K562 (cell line): ENCODE data around the gene KRTAP10-11. TPM values are rescaled to one million over a fixed set of nuclear protein-coding genes. Genes with fewer than 3 reads are reported as not detected.

ENCODE experiments used
- ATAC-seq: fragments of 200-7000 bp; cut with Tn5 transposase; 3 replicates; pipeline ENCODE4 v1.9.1; 2020; ENCODE audit warnings: moderate library complexity
- BruUV-seq: library from RNA; stranded (reverse); fragments of 400-500 nt; replicated peaks from 2 replicates; lab custom pipeline; 2021; lab: Mats Ljungman, UMichigan
- CTCF ChIA-PET: fragments of 300-600 bp; formaldehyde crosslinking; extraction: SDS; loops from one replicate; lab custom pipeline; 2021; ENCODE audit warnings: low intra/inter-chr PET ratio; lab: Yijun Ruan, JAX
- POLR2A ChIA-PET: fragments of 300-600, 350-650 bp; sonication (Branson Sonifier 250); formaldehyde crosslinking; extraction: SDS; loops from one replicate; lab custom pipeline; 2021; ENCODE audit warnings: antibody characterized with exemption, inconsistent platforms; lab: Yijun Ruan, JAX
- DNase-seq, 4 experiments: peaks; one replicate each; pipeline versions ENCODE4 v3.0.0 to v3.0.0-alpha.2; 2011 to 2018; ENCODE audit warnings: low spot score in 3 of 4, mixed read lengths in 3 of 4; ENCODE audit errors: extremely low read depth in 1 of 4
- FAIRE-seq: peaks from 2 replicates; lab custom pipeline; 2011; peaks lifted over from hg19 to GRCh38; lab: Jason Lieb, UNC
- H2AFZ ChIP-seq: 2 replicates; pipeline ENCODE4 v1.6.0; 2011; ENCODE audit warnings: low read depth, low read length, control low read depth, inconsistent platforms
- H3K27ac ChIP-seq: fragments of 200-600 bp; 3 replicates; pipeline ENCODE4 v1.8.0; 2011; ENCODE audit warnings: low read depth, mild to moderate bottlenecking, control low read depth, inconsistent platforms, low read length, moderate library complexity, mixed read lengths; ENCODE audit errors: extremely low read depth
- H3K27me3 ChIP-seq, 2 experiments: fragments of 300-600 bp in 1 of 2; 2 replicates in 1 of 2; 3 replicates in 1 of 2; pipeline versions ENCODE4 v1.6.0 to v1.8.0; 2011; ENCODE audit warnings: inconsistent platforms in 2 of 2, low read length in 2 of 2, mild to moderate bottlenecking in 1 of 2, mixed read lengths in 1 of 2, moderate library complexity in 1 of 2; ENCODE audit not compliant: control insufficient read depth in 2 of 2, insufficient read depth in 2 of 2
- H3K36me3 ChIP-seq: fragments of 300-600 bp; 3 replicates; pipeline ENCODE4 v1.8.0; 2011; ENCODE audit warnings: mild to moderate bottlenecking, low read length, inconsistent platforms; ENCODE audit not compliant: control insufficient read depth, insufficient read depth
- H3K4me1 ChIP-seq, 2 experiments: fragments of 200-600 bp in 1 of 2; replicated peaks in 1 of 2; 2 replicates in 1 of 2; 3 replicates in 1 of 2; pipeline versions ENCODE4 v1.5.1 to v1.8.0; 2011; ENCODE audit warnings: inconsistent platforms in 2 of 2, low read length in 2 of 2, mild to moderate bottlenecking in 1 of 2, mixed read lengths in 1 of 2, moderate library complexity in 1 of 2; ENCODE audit not compliant: control insufficient read depth in 2 of 2, insufficient read depth in 2 of 2
- H3K4me2 ChIP-seq: 2 replicates; pipeline ENCODE4 v1.6.1; 2011; ENCODE audit warnings: low read length, control low read depth, inconsistent platforms, mixed read lengths; ENCODE audit not compliant: insufficient read depth
- H3K4me3 ChIP-seq: fragments of 200-600 bp; sonication (generic), shearing (Covaris generic); 2 replicates; pipeline ENCODE4 v1.5.1; 2016; ENCODE audit warnings: control low read depth, inconsistent platforms
- H3K79me2 ChIP-seq: fragments of 200-600 bp; 3 replicates; pipeline ENCODE4 v1.8.0; 2011; ENCODE audit warnings: low read length, inconsistent platforms; ENCODE audit not compliant: control insufficient read depth, insufficient read depth
- H3K9ac ChIP-seq, 2 experiments: 2 replicates each; pipeline versions ENCODE4 v1.6.0 to v1.6.1; 2011; ENCODE audit warnings: low read depth in 2 of 2, low read length in 2 of 2, control low read depth in 1 of 2, inconsistent platforms in 1 of 2, mild to moderate bottlenecking in 1 of 2, mixed read lengths in 1 of 2; ENCODE audit not compliant: insufficient read depth in 1 of 2
- H3K9me1 ChIP-seq: one replicate; pipeline ENCODE4 v1.6.0; 2011; ENCODE audit warnings: inconsistent platforms, mild to moderate bottlenecking, low read length, moderate library complexity; ENCODE audit not compliant: control insufficient read depth, insufficient read depth
- H3K9me3 ChIP-seq: replicated peaks from 2 replicates; pipeline ENCODE4 v1.5.1; 2011; ENCODE audit warnings: low read depth, low read length, inconsistent platforms; ENCODE audit not compliant: control insufficient read depth, insufficient read depth
- H4K20me1 ChIP-seq: replicated peaks from 2 replicates; pipeline ENCODE4 v1.6.1; 2011; ENCODE audit warnings: low read length, inconsistent platforms, mixed read lengths; ENCODE audit not compliant: control insufficient read depth, insufficient read depth
- HES1 ChIP-seq: fragments of 450-650 bp; IDR thresholded peaks from 2 replicates; pipeline ENCODE4 v1.6.1; 2016; ENCODE audit warnings: low read depth, mild to moderate bottlenecking, moderate library complexity
- LEF1 ChIP-seq: fragments of 450-650 bp; IDR thresholded peaks from 2 replicates; pipeline ENCODE4 v1.6.1; 2016; ENCODE audit warnings: mild to moderate bottlenecking
- PTRF ChIP-seq: fragments of 450-650 bp; IDR thresholded peaks from 2 replicates; pipeline ENCODE4 v1.6.1; 2016; ENCODE audit warnings: mild to moderate bottlenecking, missing genetic modification characterization, missing compliant biosample characterization
- ZNF444 ChIP-seq: fragments of 250-450 bp; sonication (Bioruptor Pico); IDR thresholded peaks from 2 replicates; pipeline ENCODE4 v1.4.0; 2020; ENCODE audit warnings: mild to moderate bottlenecking, moderate library complexity
- WGBS: fragments of 100-300 bp; shearing (Covaris generic); methylation state at CpG from one replicate; pipeline ENCODE4 v1.1.6; 2016; ENCODE audit warnings: low coverage, mixed read lengths; ENCODE audit not compliant: insufficient coverage; ENCODE audit errors: missing lambda C conversion rate; 5-methylcytosine and 5-hydroxymethylcytosine counted together
- in situ Hi-C: fragments of 300-500 bp; cut with MboI; formaldehyde crosslinking; loops from 4 replicates; pipeline ENCODE4 v1.15.0; 2018; ENCODE audit warnings: inconsistent platforms, mixed read lengths
- intact Hi-C: fragments of 100-400 bp; cut with micrococcal nuclease; formaldehyde crosslinking; loops from 2 replicates; pipeline ENCODE4 v1.14.2; 2022
- polyA plus RNA-seq, 8 experiments: library from polyadenylated mRNA; depleted of rRNA in 4 of 8; stranded (reverse) in 5 of 8; unstranded in 3 of 8; fragments of >200 nt; fragmentation: Nextera tagmentation in 2 of 8; fragmentation: Illumina TruSeq in 1 of 8; extraction: Ambion mirVana in 2 of 8; extraction: Trizol in 1 of 8; gene quantifications; 2 replicates each; pipeline versions ENCODE4 v1.2.1 to v1.2.3, GENCODE V29; 2011 to 2014; ENCODE audit warnings: inconsistent platforms in 1 of 8, missing spikeins in 1 of 8
- total RNA-seq, 7 experiments: library from RNA; depleted of rRNA in 6 of 7; stranded (reverse); fragments of >200 nt in 6 of 7; fragmentation: Illumina TruSeq in 2 of 7; extraction: Trizol in 2 of 7; gene quantifications; 2 replicates each; pipeline versions ENCODE4 v1.2.1 to v1.2.3, GENCODE V29; 2011 to 2021; ENCODE audit warnings: low replicate concordance in 1 of 7
- TF ChIP-seq, protein P1 (sequence below): fragments of 250-450 bp; sonication (Bioruptor Pico); IDR thresholded peaks from 2 replicates; pipeline ENCODE4 v1.4.0; 2020; ENCODE audit warnings: borderline replicate concordance
- TF ChIP-seq, protein P2 (sequence below): fragments of 450-650 bp; IDR thresholded peaks from 2 replicates; pipeline ENCODE4 v1.6.1; 2016; ENCODE audit warnings: missing biosample characterization, missing genetic modification characterization
- TF ChIP-seq, protein P3 (sequence below): fragments of 450-650 bp; IDR thresholded peaks from one replicate; pipeline ENCODE4 v1.6.1; 2018; ENCODE audit warnings: mild to moderate bottlenecking, moderate library complexity; ENCODE audit not compliant: partially characterized antibody

The KRTAP10-11 gene
- total and polyA plus RNA-seq, 9 of the 15 experiments (the other 6 are each of a cell fraction or from before 2014, with no cell fraction given): not detected

GRCh38 chr21:44666401-44667320 is 20.4 kb downstream of the KRTAP10-11 start, which contains the start of gene KRTAP12-2:
TSS of gene KRTAP12-2 (minus strand) at chr21:44666927. CDS start at chr21:44666886, 41 bp downstream.
- H3K9me3 ChIP-seq: peaks cover 4% of the 10 kb centered on the region
- ATAC-seq (no peak), FAIRE-seq (no peak), DNase-seq (no peak)
- H4K20me1 ChIP-seq: no peaks in the 10 kb centered on the region
- H3K27ac ChIP-seq: no peak within 1 kb of the TSS
- H2AFZ ChIP-seq: no peak within 1 kb of the TSS
- CTCF ChIA-PET: no interaction called here
- WGBS: under 1% methylated on average over 19 of the region's 19 CpGs
- BruUV-seq: no TSS peak
- TF ChIP-seq PTRF (tag): no peak
- TF ChIP-seq, protein P1, sequence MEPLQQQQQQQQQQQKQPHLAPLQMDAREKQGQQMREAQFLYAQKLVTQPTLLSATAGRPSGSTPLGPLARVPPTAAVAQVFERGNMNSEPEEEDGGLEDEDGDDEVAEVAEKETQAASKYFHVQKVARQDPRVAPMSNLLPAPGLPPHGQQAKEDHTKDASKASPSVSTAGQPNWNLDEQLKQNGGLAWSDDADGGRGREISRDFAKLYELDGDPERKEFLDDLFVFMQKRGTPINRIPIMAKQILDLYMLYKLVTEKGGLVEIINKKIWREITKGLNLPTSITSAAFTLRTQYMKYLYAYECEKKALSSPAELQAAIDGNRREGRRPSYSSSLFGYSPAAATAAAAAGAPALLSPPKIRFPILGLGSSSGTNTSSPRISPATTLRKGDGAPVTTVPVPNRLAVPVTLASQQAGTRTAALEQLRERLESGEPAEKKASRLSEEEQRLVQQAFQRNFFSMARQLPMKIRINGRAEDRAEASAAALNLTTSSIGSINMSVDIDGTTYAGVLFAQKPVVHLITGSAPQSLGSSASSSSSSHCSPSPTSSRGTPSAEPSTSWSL: no peak
- TF ChIP-seq HES1: no peak
- TF ChIP-seq, protein P2, sequence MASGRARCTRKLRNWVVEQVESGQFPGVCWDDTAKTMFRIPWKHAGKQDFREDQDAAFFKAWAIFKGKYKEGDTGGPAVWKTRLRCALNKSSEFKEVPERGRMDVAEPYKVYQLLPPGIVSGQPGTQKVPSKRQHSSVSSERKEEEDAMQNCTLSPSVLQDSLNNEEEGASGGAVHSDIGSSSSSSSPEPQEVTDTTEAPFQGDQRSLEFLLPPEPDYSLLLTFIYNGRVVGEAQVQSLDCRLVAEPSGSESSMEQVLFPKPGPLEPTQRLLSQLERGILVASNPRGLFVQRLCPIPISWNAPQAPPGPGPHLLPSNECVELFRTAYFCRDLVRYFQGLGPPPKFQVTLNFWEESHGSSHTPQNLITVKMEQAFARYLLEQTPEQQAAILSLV: no peak
- TF ChIP-seq, protein P3, sequence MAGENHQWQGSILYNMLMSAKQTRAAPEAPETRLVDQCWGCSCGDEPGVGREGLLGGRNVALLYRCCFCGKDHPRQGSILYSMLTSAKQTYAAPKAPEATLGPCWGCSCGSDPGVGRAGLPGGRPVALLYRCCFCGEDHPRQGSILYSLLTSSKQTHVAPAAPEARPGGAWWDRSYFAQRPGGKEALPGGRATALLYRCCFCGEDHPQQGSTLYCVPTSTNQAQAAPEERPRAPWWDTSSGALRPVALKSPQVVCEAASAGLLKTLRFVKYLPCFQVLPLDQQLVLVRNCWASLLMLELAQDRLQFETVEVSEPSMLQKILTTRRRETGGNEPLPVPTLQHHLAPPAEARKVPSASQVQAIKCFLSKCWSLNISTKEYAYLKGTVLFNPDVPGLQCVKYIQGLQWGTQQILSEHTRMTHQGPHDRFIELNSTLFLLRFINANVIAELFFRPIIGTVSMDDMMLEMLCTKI: no peak
- no peak for TF ChIP-seq LEF1
- TF ChIP-seq ZNF444 (CRISPR knock-in tag): no peak
- no peaks in the 10 kb centered on the region for H3K4me1 ChIP-seq
- H3K27me3 ChIP-seq: no peaks in the 10 kb centered on the region
- H3K9me1 ChIP-seq: no peaks in the 10 kb centered on the region
- in situ Hi-C loops (no loop called here), intact Hi-C loops (no loop called here)
- POLR2A ChIA-PET: interaction anchor here (0.8 kb wide), 1 partner anchor 1305 kb away, joined by 3 read pairs; no protein-coding TSS in a partner anchor
- no peaks in the 10 kb centered on the region for H3K36me3 ChIP-seq
- H3K4me3 ChIP-seq: no peak within 1 kb of the TSS
- no peak within 1 kb of the TSS for H3K4me2 ChIP-seq
- H3K79me2 ChIP-seq: no peaks in the 10 kb centered on the region
- H3K9ac ChIP-seq: no peak within 1 kb of the TSS
